Lung (tissue), 12 donors: ENCODE results near the gene MAGEA9. TPM values are rescaled to one million over a fixed set of nuclear protein-coding genes. Genes with fewer than 3 reads are reported as not detected.

Source experiments
- ATAC-seq: fragments of 200-7000 bp; cut with Tn5 transposase; one replicate; pipeline ENCODE4 v1.9.1; 2020; ENCODE audit warnings: moderate number of reproducible peaks; ENCODE audit not compliant: insufficient read depth, low FRiP score
- DNase-seq, 3 donors: peaks; one replicate each; pipeline ENCODE4 v3.0.0-alpha.2; 2013 to 2017
- H3K27ac ChIP-seq, 2 donors: one replicate each; pipeline ENCODE4 v1.5.1; 2013; ENCODE audit warnings: mild to moderate bottlenecking in 2 of 2, moderate library complexity in 2 of 2, control low read depth in 1 of 2, inconsistent platforms in 1 of 2, low read depth in 1 of 2, low read length in 1 of 2
- H3K27me3 ChIP-seq, 3 donors: one replicate each; pipeline ENCODE4 v1.5.1; 2013; ENCODE audit warnings: low read length in 2 of 3; ENCODE audit not compliant: control insufficient read depth in 3 of 3, insufficient read depth in 3 of 3
- H3K36me3 ChIP-seq, 4 donors: one replicate each; pipeline ENCODE4 v1.5.1; 2013; ENCODE audit warnings: low read length in 4 of 4, mild to moderate bottlenecking in 1 of 4, moderate library complexity in 1 of 4; ENCODE audit not compliant: control insufficient read depth in 4 of 4, insufficient read depth in 4 of 4
- H3K4me1 ChIP-seq, 5 donors: one replicate each; pipeline ENCODE4 v1.5.1; 2013; ENCODE audit warnings: low read length in 5 of 5, mild to moderate bottlenecking in 2 of 5, moderate library complexity in 1 of 5; ENCODE audit not compliant: control insufficient read depth in 5 of 5, insufficient read depth in 5 of 5
- H3K4me3 ChIP-seq: one replicate; pipeline ENCODE4 v1.5.1; 2013; ENCODE audit warnings: mild to moderate bottlenecking, control low read depth, moderate library complexity
- H3K9ac ChIP-seq, 2 donors: one replicate each; pipeline ENCODE4 v1.5.1; 2013; ENCODE audit warnings: low read length in 2 of 2, control low read depth in 1 of 2; ENCODE audit not compliant: insufficient read depth in 1 of 2
- H3K9me3 ChIP-seq, 4 donors: one replicate each; pipeline ENCODE4 v1.5.1; 2013; ENCODE audit warnings: low read length in 3 of 4, mild to moderate bottlenecking in 1 of 4, moderate library complexity in 1 of 4; ENCODE audit not compliant: control insufficient read depth in 4 of 4, insufficient read depth in 3 of 4
- CTCF ChIP-seq: IDR thresholded peaks from 2 replicates; pipeline ENCODE4 v1.5.1; 2012; ENCODE audit warnings: mild to moderate bottlenecking; ENCODE audit errors: control extremely low read depth, extremely low read depth
- WGBS, 2 donors: extraction: QIAGEN DNeasy Blood & Tissue Kit; methylation state at CpG; one replicate each; pipeline ENCODE4 v1.1.7; 2013; 5-methylcytosine and 5-hydroxymethylcytosine counted together
- polyA plus RNA-seq, 2 donors: library from polyadenylated mRNA; stranded (reverse); fragments of 200-250 nt; gene quantifications; one replicate each; pipeline ENCODE4 v1.2.1, GENCODE V29; 2013
- total RNA-seq, 2 donors: library from RNA; depleted of rRNA in 1 of 2; stranded (reverse); fragments of >200 nt in 1 of 2; gene quantifications; one replicate each; pipeline ENCODE4 v1.2.1, GENCODE V29; 2014 to 2021
- donor health status: control.
- donor health status: control.
- donor health status: Bipolar disorder and iron deficiency.
- donor health status: healthy.
- donor health status: DM: yes; HTN: yes; CAD: no.

The MAGEA9 gene
- total and polyA plus RNA-seq, 4 donors, result not detected

- Histone ChIP-seq H3K9ac (no peak overlapping the region), H3K4me1 (no peaks in the 10 kb centered on the region), H3K27me3 (no peaks in the 10 kb centered on the region), H3K4me3 (no peak overlapping the region), H3K36me3 (no peaks in the 10 kb centered on the region), H3K27ac (no peak overlapping the region), H3K9me3 (peaks cover 0 to 1% (median 0%) of the 10 kb centered on the region in 4 donors)
- no peak for TF ChIP-seq CTCF
- ATAC-seq (no peak), DNase-seq (peak in 2 of 3 donors; percentile 8 to 12)
- 2 to 9% methylated on average over 3 of the region's 3 CpGs for WGBS, 2 donors
Measured at GRCh38 chrX:149825424-149825823, 43.7 kb downstream of the MAGEA9 start.

- Histone ChIP-seq H3K27ac (no peak overlapping the region), H3K9me3 (peaks cover 0 to 1% (median 0%) of the 10 kb centered on the region in 4 donors), H3K4me1 (no peaks in the 10 kb centered on the region), H3K4me3 (no peak overlapping the region), H3K9ac (no peak overlapping the region), H3K36me3 (no peaks in the 10 kb centered on the region), H3K27me3 (no peaks in the 10 kb centered on the region)
- WGBS, 2 donors, result 58 to 90% methylated on average over 1 of the region's 1 CpG
- DNase-seq, result no peak
- no peak for ATAC-seq
- no peak for TF ChIP-seq CTCF
Measured at GRCh38 chrX:149827254-149827653, 45.5 kb downstream of the MAGEA9 start.

DNA sequence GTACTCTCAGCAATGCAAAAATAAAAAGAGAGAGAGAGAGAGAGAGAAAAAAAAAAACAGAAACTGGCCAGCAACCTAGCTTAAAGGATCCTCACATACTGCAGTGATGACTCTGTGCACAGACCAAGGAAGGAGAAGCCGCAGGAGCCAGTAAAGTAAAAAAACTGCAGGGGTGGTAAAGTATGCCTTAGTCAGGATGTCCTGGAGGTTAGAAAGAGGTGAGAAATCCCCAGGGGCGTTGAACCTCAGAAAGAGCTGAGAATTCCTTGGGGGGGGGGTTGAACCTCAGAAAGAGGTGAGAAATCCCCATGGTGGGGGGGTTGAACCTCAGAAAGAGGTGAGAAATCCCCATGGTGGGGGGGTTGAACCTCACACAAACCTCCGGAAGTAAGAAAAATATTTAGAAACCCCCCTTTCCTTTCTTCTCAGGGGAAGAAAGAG lies 48.0 kb downstream of the MAGEA9 start:
- 16 to 37% methylated on average over 3 of the region's 3 CpGs for WGBS, 2 donors
- Histone ChIP-seq H3K27ac (no peak overlapping the region), H3K9ac (no peak overlapping the region)

More for the DNA sequence above, 48.0 kb downstream of the MAGEA9 start:
- no peaks in the 10 kb centered on the region for H3K36me3 ChIP-seq
- no peaks in the 10 kb centered on the region for H3K27me3 ChIP-seq
- H3K9me3 ChIP-seq, result peaks cover 0 to 1% (median 0%) of the 10 kb centered on the region in 4 donors
- no peak for TF ChIP-seq CTCF
- no peak overlapping the region for H3K4me3 ChIP-seq
- DNase-seq (peak in 2 of 3 donors; percentile 0), ATAC-seq (no peak)
- H3K4me1 ChIP-seq, result no peaks in the 10 kb centered on the region
